ENCODE measurements around the gene CNST. TPM values are rescaled to one million over a fixed set of nuclear protein-coding genes. Genes with fewer than 3 reads are reported as not detected.
"Not testable (repeated sequence)": the region's sequence is repeated elsewhere in the genome, so short reads cannot be mapped to it uniquely, and the experiment has no call there.

The CNST gene
- total RNA-seq, 1 experiment from 2014 or later: 23.0 TPM

DNA sequence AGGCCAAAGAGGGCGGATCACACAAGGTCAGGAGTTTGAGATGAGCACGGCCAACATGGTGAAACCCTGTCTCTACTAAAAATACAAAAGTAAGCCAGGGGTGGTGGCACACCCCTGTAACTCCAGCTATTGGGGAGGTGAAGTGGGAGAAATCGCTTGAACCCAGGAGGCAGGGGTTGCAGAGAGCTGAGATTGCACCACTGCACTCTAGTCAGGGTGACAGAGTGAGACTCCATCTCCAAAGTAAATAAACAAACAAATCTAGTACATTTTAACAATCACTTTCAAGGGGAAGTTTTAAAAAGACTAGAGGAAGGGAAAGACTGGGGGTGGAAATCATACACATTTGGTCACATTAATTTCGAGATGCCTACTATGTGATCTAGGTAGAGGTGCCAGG, 6.9 kb upstream of the CNST start:
- no peak for DNase-seq (ENCODE audit: low spot score)

DNA sequence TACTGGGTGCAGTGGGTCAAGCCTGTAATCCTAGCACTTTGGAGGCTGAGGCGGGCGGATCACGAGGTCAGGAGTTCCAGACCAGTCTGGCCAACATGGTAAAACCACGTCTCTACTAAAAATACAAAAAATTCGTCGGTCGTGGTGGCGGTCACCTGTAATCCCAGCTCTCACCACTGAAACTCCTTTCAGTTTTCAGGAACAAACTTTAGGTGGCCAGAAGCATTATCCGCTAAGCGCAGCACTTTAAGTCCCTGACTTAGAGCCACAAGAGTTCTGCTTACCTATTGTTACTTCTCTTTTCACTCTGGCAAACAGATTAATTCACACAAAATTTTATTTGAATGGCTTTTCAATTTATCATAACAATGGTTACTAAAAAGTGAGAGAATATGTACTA, 5.4 kb upstream of the CNST start:
- DNase-seq (ENCODE audit: low spot score): not testable (repeated sequence)

DNA sequence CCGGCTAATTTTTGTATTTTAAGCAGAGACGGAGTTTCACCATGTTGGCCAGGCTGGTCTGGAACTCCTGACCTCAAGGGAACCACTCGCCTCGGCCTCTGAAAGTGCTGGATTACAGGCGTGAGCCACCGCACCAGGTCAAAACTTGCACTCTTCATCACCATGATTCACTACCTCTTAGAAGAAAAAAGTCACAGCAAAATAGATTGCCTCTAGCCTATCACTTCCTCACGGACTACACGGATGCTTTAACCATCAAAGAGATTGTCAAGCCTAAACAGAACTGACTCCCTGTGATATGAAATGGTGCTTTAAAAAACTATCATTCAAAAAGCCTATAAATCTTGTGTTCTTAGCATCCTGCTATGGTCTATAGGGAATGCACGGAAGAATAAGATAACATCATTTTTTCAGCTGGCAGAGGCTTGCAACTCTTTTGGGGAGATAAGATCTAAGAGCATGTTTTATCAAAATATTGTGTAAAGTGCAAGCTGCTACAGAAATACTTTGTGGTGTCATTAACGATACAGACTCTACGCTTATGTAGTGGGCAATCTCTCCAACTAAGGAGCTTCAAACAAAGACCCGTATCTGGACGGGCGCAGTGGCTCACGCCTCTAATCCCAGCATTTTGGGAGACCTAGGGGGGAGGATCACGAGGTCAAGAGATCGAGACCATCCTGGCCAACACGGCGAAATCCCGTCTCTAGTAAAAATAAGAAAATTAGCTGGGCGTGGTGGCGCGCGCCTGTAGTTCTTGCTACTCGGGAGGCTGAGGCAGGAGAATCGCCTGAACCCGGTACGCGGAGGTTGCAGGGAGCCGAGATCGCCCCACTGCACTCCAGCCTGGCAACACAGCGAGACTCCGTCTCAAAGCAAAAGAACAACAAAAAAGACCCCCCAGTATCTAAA, 1.2 kb upstream of the CNST start:
- peak; percentile 7 for DNase-seq (ENCODE audit: low spot score)

DNA sequence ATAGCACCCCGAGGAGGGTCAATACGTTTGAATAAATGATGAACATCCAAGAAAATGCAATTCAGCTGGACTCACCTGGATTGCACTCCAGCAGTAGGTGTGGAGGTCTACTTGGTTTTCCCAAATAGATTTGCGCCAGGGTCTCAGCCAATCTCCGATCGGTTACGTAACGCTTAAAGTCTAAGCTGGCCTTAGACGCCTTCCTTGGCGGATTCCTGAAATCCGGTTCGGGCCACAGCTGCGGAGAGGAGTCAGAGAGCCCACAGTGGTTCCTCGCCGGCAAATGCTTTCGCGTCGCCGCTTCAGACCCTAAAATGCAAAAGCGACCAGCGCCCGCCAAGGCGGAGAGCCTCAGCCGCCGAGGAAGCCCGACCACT, 517 bp upstream of the CNST start:
- no peak for DNase-seq (ENCODE audit: low spot score)

DNA sequence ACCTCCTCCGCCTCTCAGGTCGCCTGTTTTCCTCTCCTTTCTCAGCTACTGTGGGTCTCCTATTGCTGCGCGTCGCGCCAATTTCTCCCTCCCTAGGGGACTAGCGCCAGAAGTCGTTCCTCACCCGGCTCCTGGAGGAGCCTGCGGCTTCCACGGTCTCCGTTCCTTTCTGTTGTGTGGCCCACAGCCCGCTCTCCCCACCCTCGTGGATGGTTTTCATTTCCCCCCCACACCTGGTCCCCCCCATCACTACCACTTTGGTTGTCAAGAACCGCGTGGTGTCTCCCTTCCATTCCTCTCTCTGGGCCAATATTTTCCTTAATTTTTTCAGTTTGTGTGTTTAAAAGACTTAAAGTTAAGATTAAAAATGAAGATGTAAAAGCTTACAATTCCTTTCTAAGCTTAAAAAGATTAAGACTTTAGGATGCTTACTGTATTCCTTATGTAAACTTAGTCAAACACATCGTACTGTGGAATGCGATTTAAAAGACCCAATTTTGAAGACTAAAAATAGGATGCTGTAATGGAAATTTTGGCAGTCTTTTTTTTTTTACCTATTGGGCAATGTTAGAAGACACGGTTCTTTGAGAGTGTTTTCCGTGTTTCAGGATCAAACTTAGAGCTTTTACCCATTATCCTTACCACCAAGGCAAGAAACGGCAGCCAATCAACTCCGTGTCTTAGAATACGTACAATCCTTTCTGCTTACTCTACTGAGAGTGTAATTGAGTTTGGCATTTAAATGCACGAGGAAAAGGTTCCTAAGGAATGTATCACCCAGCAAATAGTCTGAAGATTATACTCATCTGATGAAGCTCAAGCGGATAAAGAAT, 773 bp downstream of the CNST start:
- DNase-seq (ENCODE audit: low spot score): peak; percentile 50

DNA sequence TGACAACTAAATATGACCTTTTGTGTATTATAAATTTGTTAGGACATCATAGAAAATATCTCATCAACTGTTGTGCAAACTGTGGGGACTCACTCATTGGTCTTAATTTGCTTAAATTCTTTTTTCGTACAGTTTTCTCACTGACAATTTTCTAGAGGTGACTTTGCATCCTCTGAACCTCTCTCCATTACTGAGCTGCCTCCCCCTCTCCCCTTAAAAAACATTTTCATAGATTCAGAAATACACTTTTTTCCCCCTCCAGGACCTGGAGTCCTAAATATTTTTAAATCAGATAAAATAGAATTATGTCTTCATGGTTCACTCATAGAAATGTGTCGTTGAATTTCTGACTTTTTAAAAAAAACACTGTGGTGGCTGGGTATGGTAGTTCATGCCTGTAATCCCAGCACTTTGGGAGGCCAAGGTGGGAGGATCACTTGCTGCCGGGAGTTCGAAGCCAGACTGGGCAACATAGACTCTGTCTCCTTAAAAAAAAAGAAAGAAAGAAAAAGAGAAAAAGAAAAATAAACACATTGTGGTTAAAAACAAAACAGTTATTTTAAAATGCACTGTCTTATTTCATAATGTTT, 1.5 kb downstream of the CNST start:
- DNase-seq (ENCODE audit: low spot score): no peak

DNA sequence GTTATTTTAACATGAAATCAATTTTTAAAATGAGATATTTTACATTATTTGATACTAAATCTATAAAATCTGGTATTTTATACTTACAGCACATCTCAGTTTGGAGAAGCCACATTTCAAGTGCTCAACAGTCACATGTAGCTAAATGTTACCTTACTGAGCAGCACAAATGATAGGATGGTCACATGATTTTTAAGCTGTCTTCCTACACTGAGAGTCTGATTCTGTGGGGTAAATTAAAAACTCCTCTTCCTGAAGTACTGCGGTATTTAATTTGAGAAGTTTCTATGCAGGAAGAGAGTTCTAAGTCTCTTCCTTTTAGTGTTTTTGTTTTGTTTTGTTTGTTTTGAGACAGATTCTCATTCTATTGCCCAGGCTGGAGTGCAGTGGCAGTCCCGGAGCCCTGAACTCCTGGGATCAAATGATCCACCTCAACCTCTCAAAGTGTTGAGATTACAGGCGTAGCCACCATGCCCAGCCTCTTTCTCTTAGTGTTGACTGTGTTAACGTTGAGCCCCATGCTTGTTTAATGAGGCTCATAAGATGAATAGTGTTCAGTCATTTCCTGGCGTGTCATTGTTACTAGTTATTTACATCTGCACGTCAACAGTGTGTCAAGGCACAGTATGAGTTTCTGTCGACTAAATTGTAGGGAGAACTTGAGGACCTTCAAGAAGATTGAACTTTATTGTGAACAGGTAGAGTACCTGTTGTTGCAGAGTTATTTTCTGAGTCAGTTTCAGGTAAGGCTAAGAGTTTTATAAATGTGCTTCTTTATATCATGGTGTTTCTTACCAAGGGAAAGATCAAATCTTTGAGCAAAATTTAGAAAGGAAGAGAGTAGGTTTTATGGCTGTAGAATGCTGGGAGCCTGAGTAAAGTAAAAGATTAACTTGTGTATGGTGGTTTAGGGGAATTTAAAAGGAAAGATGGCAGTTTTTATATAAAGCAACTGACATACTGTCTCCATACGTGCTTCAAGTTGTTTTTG, 3.3 kb downstream of the CNST start:
- peak; percentile 19 for DNase-seq (ENCODE audit: low spot score)

DNA sequence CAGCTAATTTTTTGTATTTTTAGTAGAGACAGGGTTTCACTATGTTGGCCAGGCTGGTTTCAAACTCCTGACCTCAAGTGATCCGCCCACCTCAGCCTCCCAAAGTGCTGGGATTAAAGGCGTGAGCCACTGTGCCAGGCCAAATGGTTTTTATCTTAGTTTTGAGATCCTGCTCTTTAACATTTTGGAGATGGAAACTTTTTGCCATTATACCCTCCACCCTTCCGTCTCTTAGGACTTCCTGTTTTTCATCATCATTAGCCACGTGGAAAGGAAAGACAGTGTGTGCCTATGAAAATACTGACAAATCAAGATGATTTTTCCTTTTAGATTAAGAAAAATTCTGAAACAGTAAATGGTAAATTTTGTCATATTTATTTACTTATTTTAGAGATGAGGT, 5.1 kb downstream of the CNST start:
- not testable (repeated sequence) for DNase-seq (ENCODE audit: low spot score)

DNA sequence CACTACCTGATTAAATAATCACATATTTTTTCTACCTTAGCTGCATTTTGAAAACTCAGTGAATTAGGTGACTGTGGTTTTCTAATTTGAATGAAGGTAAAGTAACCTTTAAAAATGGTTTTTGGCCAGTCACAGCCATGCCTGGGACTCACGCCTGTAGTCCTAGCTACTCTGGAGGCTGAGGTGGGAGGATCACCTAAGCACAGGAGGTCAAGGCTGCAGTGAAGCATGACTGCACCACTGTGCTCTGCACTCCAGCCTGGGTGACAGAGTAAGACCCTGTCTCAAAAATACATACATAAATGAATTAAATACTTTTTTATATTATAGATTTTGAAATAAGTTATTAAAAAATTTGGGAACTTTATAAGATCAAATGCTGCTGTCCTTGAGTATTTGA, 5.7 kb downstream of the CNST start:
- DNase-seq (ENCODE audit: low spot score): no peak

DNA sequence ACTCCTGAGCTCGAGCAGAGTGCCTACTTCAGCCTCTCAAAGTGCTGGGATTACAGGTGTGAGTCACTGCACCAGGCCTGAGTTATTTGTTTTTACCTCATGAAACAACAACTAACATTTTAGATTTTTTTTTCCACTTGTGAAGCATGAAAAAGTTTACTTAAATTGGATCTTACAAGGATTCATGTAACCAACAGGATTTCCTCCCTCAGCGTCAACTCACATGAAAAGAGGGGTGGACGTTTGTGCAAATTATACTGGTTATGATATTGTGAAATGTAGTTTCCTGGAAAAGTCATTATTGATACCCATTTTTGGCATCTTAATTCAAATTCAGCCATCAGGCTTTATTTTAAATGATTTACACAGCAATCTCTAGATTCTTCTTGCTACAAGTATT, 6.5 kb downstream of the CNST start:
- DNase-seq (ENCODE audit: low spot score): no peak

DNA sequence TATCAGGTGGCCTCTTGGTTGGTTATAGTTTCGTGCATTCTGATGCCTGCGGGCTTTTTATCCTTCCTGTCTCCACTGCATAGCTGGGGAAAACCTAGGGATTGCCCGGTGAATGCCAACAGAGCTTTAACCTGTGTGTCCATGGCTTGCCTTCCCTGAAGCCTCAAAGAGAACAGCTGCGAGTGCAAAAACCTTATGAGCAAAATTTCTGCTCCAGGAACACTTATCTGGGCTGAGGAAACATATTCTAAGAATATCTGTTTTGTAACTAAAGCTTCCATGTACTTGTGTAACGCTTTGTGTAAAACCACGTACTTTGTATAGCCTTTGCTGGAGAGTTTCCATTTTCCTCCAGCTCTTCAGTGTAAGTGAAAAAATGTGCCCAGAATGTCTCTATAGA, 7.2 kb downstream of the CNST start:
- DNase-seq (ENCODE audit: low spot score): no peak

DNA sequence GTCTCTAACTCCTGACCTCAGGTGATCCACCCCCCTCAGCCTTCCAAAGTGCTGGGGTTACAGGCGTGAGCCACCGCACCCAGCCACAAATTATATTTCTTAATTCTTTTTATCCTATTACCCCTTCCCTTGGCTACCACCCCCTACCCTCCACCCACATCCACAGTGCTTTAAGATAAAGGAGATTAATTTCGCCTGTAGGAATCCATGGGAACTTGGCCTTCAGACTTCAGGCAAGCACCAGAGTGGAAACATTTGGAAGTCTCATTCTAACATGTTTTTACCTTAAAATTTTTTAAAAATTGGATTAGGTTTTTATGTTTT, 10.4 kb downstream of the CNST start:
- no peak for DNase-seq (ENCODE audit: low spot score)

DNA sequence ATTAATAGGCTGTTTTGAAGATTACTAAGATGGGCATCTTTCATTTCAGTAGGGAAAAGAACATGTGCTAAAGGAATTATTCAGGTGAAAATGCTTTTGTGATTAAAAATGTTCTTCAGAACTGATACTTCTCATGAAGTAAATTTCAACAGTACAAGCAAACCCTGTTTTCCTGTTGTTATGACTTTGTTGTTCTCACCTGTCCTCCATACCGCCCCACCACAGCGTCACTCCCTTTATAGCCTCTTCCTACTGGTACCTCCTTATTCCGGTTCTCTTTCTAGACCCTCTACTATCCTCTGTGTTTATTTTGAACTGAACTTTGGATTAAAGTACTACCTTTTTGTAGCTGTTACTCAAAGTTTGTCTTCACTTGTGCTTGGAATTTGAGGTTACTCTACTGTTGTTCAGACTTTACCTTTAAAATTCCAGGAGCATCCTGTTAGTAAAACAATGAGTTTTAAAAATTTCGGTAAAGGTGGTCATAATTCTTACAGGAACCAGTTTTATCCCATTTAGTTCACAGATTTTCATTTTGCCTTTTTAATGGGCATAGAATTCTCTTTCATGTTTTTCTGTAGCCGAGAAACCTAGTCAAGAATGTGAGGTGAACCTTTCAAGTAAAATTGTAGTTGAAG, 10.9 kb downstream of the CNST start:
- no peak for DNase-seq (ENCODE audit: low spot score)

DNA sequence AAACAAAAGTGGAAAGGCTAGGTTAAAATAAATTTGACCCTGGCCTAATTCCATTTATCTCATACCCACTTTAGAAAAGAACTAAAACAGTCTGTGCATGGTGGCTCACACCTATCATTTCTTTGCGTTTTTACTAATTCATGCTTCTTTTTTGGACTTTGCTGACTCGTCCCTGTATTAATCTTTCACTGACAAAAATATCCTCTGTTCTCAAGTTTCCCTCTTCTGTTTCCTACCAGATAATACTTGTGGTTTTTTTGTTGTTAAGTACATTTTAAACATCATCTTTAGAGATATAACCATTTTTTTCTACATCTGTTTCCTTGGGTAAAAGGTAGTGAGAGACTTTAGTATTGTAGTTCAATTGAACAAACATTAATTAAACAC, 11.5 kb downstream of the CNST start:
- no peak for DNase-seq (ENCODE audit: low spot score)

DNA sequence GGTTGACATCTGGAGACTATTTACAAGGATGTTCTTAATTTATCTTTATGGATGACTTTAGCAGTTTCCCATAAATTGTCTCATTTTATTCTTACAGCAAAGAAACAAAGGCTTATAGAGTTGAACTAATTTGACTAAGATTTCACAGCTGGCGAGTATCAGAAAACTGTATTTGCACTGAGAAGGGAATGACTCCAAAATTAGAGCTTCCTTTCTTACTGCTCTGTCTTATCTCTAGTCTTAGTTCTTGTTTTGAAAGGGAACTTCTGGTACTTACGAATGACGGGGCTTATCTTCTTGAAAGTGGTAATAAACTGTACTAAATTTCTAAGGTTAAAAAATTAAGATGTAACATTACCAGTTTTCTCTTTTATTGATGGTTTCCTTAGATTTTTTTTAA, 13.6 kb downstream of the CNST start:
- no peak for DNase-seq (ENCODE audit: low spot score)

DNA sequence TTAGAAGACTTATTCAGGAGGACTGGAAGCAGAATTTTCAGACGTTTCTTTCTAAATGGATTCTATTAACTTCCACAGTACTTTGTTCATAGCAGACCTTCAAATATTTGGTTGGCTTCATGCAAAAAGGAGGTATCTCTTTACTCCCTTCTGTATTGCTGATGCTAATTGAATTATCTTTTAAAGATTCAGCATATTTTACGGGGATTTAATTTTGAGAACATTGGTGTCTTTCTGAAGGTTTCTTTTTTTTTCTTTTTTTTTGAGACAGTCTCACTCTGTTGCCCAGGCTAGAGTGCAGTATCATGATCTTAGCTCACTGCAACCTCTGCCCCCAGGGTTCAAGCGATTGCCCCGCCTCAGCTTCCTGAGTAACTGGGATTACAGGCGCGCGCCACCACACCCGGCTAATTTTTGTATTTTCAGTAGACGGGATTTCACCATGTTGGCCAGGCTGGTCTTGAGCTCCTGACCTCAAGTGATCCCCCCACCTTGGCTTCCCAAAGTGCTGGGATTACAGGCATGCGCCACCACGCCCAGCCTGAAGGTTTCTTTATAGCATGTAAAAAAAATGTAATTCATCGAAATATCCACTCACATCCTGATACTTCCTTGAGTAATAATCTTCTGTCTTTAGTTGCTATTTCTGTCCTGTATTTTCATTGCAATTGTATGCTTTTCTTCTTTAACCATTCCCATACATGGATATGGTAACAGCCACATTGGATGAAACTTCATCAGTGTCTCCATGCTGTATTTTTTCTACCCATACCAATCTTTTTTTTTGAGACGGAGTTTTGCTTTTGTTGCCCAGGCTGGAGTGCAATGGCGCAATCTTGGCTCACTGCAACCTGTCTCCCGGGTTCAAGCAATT, 14.5 kb downstream of the CNST start:
- no peak for DNase-seq (ENCODE audit: low spot score)

DNA sequence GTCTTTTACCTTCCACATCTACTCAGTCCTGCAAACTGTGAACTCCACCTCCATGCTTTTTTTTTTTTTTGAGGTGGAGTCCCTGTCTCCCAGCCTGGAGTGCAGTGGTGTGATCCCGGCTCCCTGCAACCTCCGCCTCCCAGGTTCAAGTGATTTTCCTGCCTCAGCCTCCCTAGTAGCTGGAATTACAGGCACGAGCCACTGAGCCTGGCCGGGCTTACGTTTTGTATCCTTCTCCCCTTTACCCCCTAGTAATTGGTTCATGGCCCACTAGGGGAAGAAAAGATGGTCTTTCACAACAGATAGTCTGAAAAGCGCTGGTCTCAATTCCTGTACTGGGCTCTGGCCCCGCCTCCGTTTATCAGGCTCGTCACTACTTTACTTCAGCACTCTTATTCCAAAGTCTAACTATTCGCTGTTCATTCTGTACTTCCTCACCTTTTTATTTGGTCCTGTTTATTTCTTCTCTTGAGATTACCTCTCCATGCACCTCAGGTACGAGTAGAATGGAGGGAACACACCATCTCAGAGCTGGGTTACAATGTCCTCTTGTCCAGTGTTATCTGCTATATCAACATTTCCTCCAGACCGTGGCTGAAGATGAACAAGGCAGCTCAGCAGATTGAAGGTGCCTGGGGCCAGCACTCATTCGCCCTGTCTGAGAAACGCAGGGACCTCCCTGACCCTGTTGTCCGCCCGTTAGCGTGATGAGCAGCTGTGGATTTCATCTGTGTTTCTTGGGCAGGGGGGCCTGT, 16.2 kb downstream of the CNST start:
- no peak for DNase-seq (ENCODE audit: low spot score)

DNA sequence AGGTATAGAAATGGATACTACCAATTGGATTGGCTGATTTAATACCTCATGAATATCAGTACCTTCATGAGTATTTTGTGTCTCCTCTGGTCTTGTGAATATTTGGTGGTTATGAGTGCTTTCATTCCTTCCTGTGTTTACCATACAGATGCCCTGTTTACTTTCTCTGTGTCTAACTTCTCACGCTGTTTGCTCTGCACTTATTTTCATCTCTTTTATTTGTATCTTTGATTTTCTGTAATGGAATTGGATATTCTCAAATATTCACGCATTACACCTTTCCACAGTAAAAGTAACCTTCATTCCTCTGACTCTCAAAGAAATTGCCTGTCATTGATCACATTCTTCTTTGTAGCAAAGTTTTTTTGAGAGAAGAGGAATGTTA, 16.8 kb downstream of the CNST start:
- DNase-seq (ENCODE audit: low spot score): no peak

DNA sequence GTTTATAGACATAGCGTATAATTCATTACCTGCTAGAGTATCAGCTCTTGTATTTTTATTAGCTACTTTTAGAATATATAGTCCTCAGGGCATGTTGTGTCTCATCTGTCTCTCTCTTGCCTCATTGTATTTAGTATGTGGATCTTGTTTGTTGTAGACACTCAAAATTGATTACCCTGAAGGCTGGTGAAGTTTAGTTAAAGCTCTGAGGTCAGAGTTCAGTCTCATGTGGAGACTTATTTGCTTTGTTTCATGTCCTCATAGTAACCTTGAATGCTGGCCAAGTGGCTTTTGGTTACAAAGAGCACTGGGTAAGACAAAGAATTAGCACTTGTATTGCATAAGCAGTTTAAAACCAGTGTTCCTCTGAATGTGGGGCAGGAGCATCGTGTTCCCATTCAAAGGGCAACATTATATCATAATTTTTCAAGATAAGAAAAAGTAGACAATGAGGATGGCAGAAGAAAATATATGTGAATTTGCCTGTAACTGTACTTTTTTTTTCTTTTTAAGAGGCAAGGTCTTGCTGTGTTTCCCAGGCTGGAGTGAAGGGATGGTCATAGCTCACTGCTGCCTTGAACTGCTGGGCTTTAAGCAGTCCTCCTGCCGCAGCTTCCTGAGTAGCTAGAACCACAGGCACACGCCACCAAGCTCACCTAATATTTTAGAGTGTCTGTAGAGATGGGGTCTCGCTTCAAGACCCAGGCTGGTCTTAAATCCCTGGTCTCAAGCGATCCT, 17.4 kb downstream of the CNST start:
- DNase-seq (ENCODE audit: low spot score): no peak

All from A172 (cell line).